Fibroblast of mammary gland (primary cell): ENCODE results near the gene TMEM114.

Experiments
- DNase-seq: peaks from one replicate; pipeline ENCODE4 v3.0.0-alpha.2; 2010; ENCODE audit warnings: low read depth
- H3K4me3 ChIP-seq: 2 replicates; pipeline ENCODE4 v1.5.1; 2011; ENCODE audit warnings: low read depth, mild to moderate bottlenecking, low read length, moderate library complexity; ENCODE audit not compliant: control insufficient read depth
- CTCF ChIP-seq: conservative IDR thresholded peaks from 2 replicates; pipeline ENCODE4 v1.5.1; 2011; ENCODE audit warnings: low read depth, low read length, inconsistent platforms; ENCODE audit not compliant: control insufficient read depth, insufficient read depth

The TMEM114 gene

DNA sequence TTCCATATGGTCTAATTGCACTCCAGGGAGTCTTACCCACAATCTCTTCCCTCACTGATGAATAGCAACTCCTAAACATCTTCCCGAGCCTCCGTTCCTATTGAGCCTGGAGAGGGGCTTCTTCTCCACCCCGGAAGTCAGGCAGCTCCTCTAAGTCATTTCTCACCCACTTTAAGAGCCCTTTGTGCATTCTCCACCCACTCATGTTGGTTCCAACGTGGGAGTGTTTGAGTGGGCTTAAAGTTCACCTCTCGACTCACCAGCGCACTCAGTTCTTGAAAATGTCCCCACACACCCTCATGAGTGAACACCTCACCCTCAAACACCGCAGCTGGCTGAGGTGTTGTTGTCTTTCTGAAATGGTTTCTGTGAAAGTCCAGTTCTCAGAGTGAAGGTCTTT is 67.6 kb downstream of the TMEM114 start:
- H3K4me3 ChIP-seq, result no peak overlapping the region
- TF ChIP-seq CTCF, result no peak
- DNase-seq, result no peak

- DNase-seq, result no peak
- no peak for TF ChIP-seq CTCF
- H3K4me3 ChIP-seq, result no peak overlapping the region
Measured at GRCh38 chr16:8519643-8520042, 70.7 kb downstream of the TMEM114 start.
